ENCODE measurements around the gene HIF1A.
"Not testable (repeated sequence)": the region's sequence is repeated elsewhere in the genome, so short reads cannot be mapped to it uniquely, and the experiment has no call there.

The HIF1A gene

DNA sequence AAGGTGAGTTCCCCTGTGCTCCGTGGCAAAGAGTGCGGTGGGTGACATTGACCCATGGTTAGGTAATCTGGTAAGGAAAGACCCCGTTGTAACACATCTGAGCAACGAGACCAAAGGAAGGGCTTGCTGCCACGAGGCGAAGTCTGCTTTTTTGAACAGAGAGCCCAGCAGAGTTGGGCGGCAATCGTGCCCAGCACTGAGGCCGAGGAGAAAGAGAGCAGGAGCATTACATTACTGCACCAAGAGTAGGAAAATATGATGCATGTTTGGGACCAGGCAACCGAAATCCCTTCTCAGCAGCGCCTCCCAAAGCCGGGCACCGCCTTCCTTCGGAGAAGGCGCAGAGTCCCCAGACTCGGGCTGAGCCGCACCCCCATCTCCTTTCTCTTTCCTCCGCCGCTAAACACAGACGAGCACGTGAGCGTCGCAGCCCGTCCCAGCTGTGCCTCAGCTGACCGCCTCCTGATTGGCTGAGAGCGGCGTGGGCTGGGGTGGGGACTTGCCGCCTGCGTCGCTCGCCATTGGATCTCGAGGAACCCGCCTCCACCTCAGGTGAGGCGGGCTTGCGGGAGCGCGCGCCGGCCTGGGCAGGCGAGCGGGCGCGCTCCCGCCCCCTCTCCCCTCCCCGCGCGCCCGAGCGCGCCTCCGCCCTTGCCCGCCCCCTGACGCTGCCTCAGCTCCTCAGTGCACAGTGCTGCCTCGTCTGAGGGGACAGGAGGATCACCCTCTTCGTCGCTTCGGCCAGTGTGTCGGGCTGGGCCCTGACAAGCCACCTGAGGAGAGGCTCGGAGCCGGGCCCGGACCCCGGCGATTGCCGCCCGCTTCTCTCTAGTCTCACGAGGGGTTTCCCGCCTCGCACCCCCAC lies at the start of gene HIF1A:
HIF1A (plus strand) TSS at position 684 of the 865 bp plus-strand sequence. CDS start 292 bp downstream, outside the sequence.
- DNase-seq = peak; percentile 68 to 98 (median 94)

DNA sequence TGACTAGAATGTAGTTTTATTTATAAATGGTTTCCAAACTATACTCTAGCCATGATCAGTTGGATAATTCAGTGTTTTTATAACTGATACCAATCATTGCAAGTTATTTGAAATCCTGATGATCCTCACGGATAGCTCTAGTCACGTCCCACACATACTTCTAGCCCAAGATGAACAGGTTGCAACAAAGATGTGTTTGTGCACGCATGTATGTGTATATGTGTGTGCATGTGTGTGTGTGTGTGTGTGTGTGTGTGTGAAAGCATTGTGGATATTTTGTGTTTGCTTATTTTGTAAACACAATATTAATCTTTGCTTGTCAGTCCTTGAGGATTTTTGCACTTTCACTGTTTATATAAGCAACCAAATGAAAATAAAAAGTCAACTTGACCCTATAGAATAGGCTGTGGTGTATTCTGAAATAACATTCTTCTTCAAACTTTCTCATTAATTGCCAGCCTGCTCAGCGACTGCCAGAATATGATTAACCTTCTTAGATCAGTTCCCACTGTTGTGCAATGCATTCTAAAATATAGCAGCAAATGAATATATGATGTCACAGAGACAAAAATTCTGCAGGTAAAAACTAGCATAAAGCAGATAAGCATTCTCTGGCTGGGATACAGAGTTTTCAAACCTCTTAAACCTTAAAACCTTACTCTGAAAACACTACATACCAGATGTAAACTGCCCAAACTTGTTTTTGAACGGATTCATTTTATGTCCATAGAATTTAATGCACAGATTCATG lies 48.8 kb upstream of the HIF1A start:
- no peak for DNase-seq

DNA sequence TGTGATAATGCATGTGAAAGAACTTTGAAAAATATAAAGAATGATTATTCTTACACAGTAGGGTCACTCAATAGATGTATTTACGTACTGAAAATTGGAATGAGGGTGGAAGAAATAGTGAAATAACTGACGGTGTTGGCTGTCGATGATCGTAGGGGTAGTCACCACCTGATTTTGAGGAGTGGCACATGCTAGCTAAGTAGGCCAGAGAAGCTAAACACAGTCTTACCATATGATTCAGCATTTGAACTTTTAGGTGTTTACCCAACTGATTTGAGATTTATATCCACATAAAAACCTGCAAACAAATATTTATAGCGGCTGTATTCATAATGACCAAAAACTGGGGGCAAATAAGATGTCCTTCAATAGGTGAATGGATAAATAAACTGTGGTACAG lies 47.6 kb upstream of the HIF1A start:
- DNase-seq = no peak

DNA sequence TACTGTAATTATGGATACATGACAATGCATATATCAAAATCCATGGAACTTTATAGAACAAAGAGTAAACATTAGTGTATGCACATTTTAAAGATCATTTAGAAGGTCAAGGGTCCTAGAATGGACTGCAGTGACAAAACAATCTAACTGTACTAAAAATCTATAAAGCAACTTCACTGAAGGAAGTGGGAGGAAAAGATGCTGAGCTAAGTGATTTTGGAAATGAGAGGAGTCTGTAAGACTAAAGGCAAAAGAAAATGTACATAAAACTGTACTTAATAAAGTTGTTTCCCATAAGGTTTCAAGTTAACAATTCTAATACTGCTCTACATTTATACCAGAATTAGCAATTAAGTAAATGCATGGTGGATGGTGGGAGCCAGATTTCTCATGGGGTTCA lies 46.9 kb upstream of the HIF1A start:
- no peak for DNase-seq

DNA sequence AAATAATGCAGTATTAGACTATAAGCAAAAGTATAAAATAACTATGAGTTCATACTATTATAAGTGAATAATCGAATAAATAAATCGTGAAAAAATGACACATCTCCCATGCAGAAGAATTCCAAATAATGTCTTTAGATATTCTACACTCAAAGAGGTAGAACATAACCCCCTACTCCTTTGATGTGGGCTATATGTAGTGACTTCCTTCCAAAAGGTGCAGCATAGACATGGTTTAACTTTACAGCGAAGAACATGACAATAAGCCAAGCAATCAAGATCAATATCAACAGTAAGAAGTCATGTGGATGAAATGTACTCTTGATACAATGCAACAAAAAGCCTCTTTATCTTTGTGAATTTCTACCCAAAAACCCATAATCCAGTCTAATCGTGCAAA lies 46.0 kb upstream of the HIF1A start:
- no peak for DNase-seq

DNA sequence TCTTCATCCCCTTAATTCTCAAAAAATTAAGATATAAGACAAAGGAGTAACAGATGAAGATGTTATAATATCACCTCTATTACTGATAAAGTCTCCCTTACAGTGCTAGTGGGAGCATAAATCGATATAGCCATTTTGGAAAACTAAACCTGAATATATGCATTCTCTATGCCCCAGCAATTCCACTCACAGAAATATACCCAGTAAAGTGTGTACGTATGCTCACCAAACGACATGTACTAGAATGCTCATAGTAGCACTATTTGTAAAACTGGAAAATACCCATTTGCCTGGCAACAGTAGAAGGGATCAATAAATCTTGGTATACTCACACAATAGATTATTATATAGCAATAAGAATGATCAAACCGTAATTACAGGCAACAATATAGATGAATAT lies 44.0 kb upstream of the HIF1A start:
- DNase-seq = no peak

DNA sequence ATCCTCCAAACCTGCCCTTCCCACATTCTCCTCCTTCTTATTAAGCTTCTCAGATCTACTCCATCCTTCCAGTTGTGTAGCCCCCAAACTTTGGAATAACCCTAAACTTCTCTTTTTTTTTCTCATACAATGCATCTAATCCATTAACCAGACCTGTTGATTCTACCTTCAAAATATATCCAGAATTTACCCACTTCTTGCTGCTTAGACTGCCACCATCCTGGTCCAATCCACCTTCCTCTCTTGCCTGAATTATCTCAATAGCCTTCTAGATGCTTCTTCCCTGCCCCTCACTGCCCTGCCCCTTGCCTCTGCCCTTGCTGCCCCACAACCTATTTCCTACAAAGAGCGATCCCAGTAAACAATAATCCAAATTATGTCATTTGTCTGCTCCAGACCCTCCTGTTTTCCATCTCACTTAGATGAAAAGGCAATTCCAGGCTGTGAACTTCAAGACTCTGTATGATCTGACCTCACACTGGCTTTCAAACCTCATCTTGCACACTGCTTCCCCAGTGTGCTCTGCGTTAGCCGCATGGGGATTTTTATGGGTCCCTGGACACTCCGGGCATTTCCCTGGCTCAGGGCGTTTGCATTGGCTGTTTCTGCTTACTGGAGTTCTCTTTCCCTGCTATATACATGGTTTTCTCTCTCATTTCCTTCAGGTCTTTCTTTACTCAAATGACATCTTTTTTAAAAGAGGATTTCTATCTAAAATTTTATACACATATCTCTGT lies 42.6 kb upstream of the HIF1A start:
- DNase-seq = no peak

GRCh38 chr14:61653507-61653906 lies 41.8 kb upstream of the HIF1A start:
- peak in 3 of 58 donors; percentile 4 to 28 (median 4) for DNase-seq

GRCh38 chr14:61654026-61654425 lies 41.3 kb upstream of the HIF1A start:
- no peak for DNase-seq

GRCh38 chr14:61655777-61656176 lies 39.5 kb upstream of the HIF1A start:
- DNase-seq = no peak

DNA sequence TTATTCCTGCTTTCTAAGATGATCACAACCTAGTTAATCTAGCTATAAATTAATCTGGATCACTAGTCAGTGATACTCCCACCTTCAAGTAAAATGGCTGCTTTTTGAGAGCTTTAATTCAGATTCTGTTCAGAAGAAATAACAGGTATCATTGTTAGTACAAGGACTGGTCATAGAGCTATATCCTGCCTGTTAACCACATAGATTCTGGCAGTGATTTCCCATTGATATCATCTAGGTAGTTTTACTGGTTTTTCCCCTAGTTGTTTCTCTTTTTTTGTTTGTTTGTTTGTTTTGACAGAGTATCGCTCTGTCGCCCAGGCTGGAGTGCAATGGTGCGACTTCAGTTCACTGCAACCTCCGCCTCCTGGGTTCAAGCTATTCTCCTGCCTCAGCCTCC lies 39.0 kb upstream of the HIF1A start:
- no peak for DNase-seq

DNA sequence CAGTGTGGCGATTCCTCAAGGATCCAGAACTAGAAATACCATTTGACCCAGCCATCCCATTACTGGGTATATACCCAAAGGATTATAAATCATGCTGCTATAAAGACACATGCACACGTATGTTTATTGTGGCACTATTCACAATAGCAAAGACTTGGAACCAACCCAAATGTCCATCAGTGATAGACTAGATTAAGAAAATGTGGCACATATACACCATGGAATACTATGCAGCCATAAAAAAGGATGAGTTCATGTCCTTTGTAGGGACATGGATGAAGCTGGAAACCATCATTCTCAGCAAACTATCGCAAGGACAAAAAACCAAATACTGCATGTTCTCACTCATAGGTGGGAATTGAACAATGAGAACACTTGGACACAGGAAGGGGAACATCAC lies 37.2 kb upstream of the HIF1A start:
- not testable (repeated sequence) for DNase-seq

GRCh38 chr14:61659582-61659981 lies 35.7 kb upstream of the HIF1A start:
- DNase-seq = no peak

- DNase-seq = no peak
Measured at GRCh38 chr14:61661471-61662400, 33.6 kb upstream of the HIF1A start.

GRCh38 chr14:61662437-61663311 lies 32.6 kb upstream of the HIF1A start:
- DNase-seq = no peak

GRCh38 chr14:61663312-61663979 lies 31.9 kb upstream of the HIF1A start:
- DNase-seq = no peak

- DNase-seq = no peak
Measured at GRCh38 chr14:61668282-61668681, 27.0 kb upstream of the HIF1A start.

DNA sequence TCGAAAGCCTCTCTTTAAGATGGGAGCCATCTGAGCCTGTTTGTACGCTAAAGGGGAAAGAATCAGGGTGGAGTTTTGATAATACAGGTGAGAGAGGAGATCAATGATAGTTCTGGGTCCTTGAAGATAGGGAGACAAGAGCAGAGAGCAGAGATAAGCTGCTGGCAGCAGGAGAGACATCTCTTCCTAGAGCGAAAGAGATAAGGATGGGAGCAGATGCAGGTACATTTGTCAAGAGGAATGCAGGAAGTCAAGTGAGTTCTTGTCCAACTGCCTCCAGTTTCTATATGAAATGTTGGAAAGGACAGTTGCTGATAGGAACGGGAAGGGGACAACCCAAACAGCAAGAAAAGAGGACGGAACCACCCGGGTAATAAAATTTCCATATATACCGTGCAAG lies 24.7 kb upstream of the HIF1A start:
- DNase-seq = no peak

GRCh38 chr14:61671082-61671481 lies 24.2 kb upstream of the HIF1A start:
- no peak for DNase-seq
